Measurements from ENCODE around the gene AKAP11. TPM values are rescaled to one million over a fixed set of nuclear protein-coding genes. Genes with fewer than 3 reads are reported as not detected.

The AKAP11 gene
- total RNA-seq, 1 experiment from 2014 or later = 12.6 TPM

- no peak for DNase-seq (ENCODE audit: extremely low read depth, low read depth)
Observed at GRCh38 chr13:42274386-42275097, 2.6 kb downstream of the AKAP11 start.

- DNase-seq (ENCODE audit: extremely low read depth, low read depth) = no peak
Observed at GRCh38 chr13:42275098-42275471, 3.1 kb downstream of the AKAP11 start.

GRCh38 chr13:42275506-42275905, 3.6 kb downstream of the AKAP11 start:
- DNase-seq (ENCODE audit: extremely low read depth, low read depth) = no peak

GRCh38 chr13:42276683-42277082, 4.7 kb downstream of the AKAP11 start:
- no peak for DNase-seq (ENCODE audit: extremely low read depth, low read depth)

GRCh38 chr13:42277618-42278276, 5.8 kb downstream of the AKAP11 start:
- no peak for DNase-seq (ENCODE audit: extremely low read depth, low read depth)

- no peak for DNase-seq (ENCODE audit: extremely low read depth, low read depth)
Observed at GRCh38 chr13:42279080-42279479, 7.1 kb downstream of the AKAP11 start.

GRCh38 chr13:42279986-42280385, 8.0 kb downstream of the AKAP11 start:
- no peak for DNase-seq (ENCODE audit: extremely low read depth, low read depth)

- no peak for DNase-seq (ENCODE audit: extremely low read depth, low read depth)
Observed at GRCh38 chr13:42280537-42280936, 8.6 kb downstream of the AKAP11 start.

GRCh38 chr13:42283574-42283973, 11.6 kb downstream of the AKAP11 start:
- DNase-seq (ENCODE audit: extremely low read depth, low read depth) = no peak

GRCh38 chr13:42284068-42284467, 12.1 kb downstream of the AKAP11 start:
- DNase-seq (ENCODE audit: extremely low read depth, low read depth) = no peak

- no peak for DNase-seq (ENCODE audit: extremely low read depth, low read depth)
Observed at GRCh38 chr13:42298392-42298791, 26.4 kb downstream of the AKAP11 start.

- no peak for DNase-seq (ENCODE audit: extremely low read depth, low read depth)
Observed at GRCh38 chr13:42305503-42305902, 33.6 kb downstream of the AKAP11 start.

- DNase-seq (ENCODE audit: extremely low read depth, low read depth) = no peak
Observed at GRCh38 chr13:42307461-42307860, 35.5 kb downstream of the AKAP11 start.

- no peak for DNase-seq (ENCODE audit: extremely low read depth, low read depth)
Observed at GRCh38 chr13:42312817-42313431, 41.0 kb downstream of the AKAP11 start.

GRCh38 chr13:42318570-42318969, 46.6 kb downstream of the AKAP11 start:
- no peak for DNase-seq (ENCODE audit: extremely low read depth, low read depth)

GRCh38 chr13:42320375-42320787, 48.4 kb downstream of the AKAP11 start:
- no peak for DNase-seq (ENCODE audit: extremely low read depth, low read depth)

- no peak for DNase-seq (ENCODE audit: extremely low read depth, low read depth)
Observed at GRCh38 chr13:42322806-42323205, 50.9 kb downstream of the AKAP11 start.

GRCh38 chr13:42324704-42325103, 52.8 kb downstream of the AKAP11 start:
- no peak for DNase-seq (ENCODE audit: extremely low read depth, low read depth)

GRCh38 chr13:42327725-42328124, 55.8 kb downstream of the AKAP11 start:
- no peak for DNase-seq (ENCODE audit: extremely low read depth, low read depth)

GRCh38 chr13:42328672-42329071, 56.7 kb downstream of the AKAP11 start:
- no peak for DNase-seq (ENCODE audit: extremely low read depth, low read depth)

- DNase-seq (ENCODE audit: extremely low read depth, low read depth) = no peak
Observed at GRCh38 chr13:42329239-42329638, 57.3 kb downstream of the AKAP11 start.

GRCh38 chr13:42331009-42331408, 59.1 kb downstream of the AKAP11 start:
- peak; percentile 23 for DNase-seq (ENCODE audit: extremely low read depth, low read depth)
